T follicular helper cell (primary cell): ENCODE data around the gene GBP5.
"Not testable (repeated sequence)": the region's sequence is repeated elsewhere in the genome, so short reads cannot be mapped to it uniquely, and the experiment has no call there.

Source experiments
- DNase-seq: peaks from one replicate; pipeline ENCODE4 v3.0.0-alpha.2; 2020; ENCODE audit warnings: low read depth
- total RNA-seq, 2 experiments: gene quantifications; one replicate each; lab custom pipeline; 2026; lab: John Stamatoyannopoulos, UW

GBP5 gene, protein sequence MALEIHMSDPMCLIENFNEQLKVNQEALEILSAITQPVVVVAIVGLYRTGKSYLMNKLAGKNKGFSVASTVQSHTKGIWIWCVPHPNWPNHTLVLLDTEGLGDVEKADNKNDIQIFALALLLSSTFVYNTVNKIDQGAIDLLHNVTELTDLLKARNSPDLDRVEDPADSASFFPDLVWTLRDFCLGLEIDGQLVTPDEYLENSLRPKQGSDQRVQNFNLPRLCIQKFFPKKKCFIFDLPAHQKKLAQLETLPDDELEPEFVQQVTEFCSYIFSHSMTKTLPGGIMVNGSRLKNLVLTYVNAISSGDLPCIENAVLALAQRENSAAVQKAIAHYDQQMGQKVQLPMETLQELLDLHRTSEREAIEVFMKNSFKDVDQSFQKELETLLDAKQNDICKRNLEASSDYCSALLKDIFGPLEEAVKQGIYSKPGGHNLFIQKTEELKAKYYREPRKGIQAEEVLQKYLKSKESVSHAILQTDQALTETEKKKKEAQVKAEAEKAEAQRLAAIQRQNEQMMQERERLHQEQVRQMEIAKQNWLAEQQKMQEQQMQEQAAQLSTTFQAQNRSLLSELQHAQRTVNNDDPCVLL
- total RNA-seq = 292 to 1,889 reads per million in 2 experiments

DNA sequence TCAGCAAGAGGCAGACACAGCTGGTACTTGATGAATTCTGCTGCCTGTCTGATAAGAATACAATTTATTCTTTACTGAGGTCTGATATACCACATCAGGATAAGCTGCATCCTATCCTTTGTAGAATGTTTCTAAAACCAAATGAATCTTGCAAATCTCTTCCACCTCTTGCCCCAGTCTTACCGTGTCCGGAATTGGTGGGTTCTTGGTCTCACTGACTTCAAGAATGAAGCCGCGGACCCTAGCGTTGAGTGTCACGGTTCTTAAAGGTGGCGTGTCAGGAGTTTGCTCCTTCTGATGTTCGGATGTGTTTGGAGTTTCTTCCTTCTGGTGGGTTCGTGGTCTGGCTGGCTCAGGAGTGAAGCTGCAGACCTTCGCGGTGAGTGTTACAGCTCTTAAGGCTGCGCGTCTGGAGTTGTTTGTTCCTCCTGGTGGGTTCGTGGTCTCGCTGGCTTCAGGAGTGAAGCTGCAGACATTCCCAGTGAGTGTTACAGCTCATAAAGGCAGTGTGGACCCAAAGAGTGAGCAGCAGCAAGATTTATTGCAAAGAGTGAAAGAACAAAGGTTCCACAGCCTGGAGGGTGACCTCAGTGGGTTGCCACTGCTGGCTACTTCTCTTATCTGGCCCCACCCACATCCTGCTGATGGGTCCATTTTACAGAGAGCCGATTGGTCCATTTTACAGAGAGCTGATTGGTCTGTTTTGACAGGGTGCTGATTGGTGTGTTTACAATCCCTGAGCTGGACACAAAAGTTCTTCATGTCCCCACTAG is at the start of gene GBP5:
TSS of gene GBP5 (minus strand) at position 592 of the 773 bp plus-strand sequence. CDS start 3,305 bp downstream, outside the sequence.
- peak; percentile 22 for DNase-seq

DNA sequence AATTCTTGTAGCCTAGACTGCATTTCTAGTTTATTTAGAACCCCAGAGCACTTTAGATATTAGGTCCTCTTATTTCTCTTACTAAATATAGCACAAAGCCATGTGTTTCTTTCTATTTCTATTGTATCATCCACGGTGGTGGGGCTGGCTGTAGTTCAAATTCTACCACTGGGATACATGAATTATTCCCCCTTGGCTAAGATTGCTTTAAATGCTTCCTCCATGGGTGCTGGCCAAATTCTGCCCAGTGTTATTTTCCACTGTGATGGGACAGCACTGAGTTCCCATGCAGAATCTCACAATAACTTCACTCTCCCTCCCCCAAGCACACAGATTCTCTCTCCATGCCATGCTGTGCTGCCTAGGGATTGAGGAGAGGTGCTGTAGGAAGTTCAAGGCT is 49.7 kb upstream of the GBP5 start:
- no peak for DNase-seq

DNA sequence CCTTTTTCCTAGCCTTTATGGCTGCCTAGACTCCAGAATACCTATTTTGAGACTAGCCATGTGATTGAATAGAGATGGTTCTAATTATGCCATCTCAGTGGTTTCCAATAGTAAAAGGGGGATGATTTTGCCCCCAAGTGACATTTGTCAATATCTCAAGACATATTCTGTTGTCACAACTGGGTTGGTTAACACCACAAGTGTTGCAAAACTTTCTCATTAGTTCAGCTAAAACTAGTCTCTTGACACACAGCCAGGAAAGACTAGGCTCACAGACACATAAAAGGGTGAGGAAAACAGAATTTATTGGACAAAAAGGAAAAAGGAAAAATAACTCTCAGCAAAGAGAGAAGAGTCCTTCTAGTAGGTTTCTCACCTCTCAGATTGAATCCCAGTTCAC is 39.9 kb upstream of the GBP5 start:
- DNase-seq = no peak

DNA sequence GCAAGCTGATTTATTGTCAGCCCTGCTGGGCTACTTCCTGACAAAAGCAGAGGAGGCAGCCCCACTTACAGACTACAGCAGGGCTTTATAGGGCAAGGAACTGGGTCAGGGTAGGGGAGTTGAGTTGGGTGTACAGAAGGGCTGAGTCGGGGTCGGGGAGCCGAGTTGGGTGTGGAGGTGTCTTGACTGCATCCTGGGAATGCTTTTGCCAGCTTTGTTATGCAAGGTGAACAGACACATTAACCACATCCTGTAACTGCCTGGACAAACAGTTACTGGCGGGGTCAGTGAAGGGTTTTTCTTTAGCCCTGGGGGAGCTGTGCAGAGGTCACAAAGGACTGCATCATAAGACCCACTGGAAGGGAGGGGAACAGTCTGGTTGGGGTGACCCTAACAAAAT is 39.1 kb upstream of the GBP5 start:
- no peak for DNase-seq

DNA sequence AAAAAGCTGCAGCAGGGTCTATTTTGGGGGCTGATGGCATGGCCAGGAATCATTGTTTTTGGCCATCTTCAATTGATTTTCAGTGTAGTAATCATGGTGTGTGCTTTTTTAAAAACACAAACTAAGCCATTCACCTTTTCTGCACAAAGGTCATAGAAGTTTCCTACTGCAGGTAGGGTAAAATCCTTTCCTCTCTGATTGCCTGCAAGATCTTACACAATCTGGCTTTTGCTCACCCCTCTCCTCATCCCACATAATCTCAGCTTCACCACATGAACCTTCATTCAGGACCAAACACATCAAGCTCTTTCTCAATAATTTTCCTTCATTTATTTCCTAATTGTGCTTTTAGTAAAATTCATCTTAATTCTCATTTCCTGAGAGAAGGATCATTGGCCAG is 38.3 kb upstream of the GBP5 start:
- no peak for DNase-seq

DNA sequence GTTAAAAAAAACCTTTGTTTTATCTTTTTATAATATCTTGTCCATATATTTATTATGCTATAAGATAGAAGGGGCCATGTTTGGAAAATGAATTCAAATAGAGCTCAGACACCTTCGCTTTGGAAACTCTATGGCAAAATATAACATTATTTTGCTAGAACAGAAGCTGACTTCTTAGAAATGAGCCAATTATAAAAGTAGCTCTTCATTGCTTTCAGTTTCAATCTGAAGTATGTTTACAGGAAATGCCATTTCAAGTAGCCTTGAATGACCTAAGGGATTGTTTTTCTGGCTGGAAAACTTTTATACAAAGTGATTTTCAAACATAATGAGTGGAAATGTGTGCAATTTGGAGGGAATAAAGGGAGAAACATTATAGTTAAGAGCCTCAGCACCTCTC is 37.8 kb upstream of the GBP5 start:
- DNase-seq = no peak

DNA sequence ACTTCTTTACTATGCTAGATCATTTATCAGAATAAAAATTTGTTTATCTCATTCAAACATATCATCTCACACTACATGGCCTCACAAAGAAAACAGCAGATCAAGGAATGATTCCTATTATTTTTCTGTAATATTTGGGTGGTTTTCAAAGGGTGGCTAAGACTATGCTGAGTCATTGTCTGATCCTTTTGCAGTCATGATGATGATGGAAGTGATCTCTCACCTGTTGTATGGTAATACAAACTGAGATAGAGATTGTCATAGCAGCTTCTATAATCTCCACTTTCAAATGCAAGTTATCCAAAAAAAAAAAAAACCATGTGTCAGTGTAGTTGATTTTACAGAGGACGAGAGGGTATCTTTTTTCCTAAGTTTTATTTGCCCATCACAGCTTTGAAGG is 37.2 kb upstream of the GBP5 start:
- no peak for DNase-seq

DNA sequence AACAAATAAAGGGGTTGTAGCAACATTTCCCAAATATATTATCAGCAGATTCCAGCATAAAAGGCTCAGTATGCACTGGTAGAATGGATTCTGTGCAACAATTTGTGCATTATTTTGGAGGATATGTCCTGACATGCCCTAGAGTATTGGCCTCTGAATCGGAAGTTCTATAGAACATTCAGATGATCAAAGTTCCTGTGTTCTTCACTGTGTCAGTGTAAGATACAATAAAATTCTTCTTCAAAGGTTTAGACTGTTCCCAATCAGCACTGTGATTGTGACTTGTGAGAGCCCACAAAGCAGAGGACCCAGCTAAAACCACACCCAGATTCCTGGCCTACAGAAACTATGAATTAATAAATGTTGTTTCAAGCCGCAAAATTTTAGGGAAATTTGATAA is 33.6 kb upstream of the GBP5 start:
- DNase-seq = no peak

DNA sequence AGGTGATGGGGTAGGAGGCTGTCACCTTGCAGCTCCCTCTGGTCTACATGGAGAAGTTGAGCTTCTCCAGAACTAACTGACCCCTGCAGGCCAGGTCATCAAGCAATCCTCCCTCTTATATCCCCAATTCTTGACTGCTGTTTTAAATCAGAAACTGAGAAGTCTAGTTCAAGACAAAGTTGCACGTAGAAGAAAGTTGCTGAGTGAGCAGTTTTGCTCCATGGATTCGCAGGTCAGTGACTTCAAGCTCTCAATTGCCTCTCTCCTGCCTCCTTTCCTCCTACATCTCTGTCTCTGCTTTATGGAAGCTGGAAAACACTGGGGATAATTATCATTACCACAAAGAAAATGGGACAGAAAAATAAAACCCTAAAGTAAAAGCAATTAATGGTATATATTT is 32.8 kb upstream of the GBP5 start:
- DNase-seq = no peak

DNA sequence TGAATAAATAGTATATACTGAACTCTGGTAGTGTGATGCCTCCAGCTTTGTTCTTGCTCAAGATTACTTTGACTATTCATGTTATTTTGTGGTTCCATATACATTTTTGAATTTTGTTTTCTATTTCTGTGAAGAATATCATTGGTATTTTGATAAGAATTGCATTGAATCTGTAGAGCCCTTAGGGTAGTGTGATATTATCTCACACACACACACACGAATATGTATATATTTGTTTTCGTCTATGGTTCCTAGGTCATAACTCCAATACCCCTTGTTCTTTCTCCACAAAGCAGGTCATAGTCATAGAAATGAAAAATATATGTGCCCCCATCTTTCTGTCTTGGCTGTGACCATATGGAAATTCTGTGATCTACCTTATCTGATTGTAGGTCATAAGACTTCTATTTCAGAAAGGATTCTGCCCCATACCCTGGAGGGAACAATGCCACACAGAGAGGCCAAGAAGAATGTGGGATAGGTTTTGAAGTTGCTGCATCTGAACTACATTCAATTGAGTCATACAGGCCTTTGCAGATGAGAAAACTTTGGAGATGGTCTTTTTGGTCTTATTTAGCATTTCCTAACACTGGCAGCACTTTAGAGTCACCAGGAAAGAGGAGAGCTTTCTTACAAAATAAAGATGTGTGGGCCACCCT is 32.0 kb upstream of the GBP5 start:
- DNase-seq = no peak

DNA sequence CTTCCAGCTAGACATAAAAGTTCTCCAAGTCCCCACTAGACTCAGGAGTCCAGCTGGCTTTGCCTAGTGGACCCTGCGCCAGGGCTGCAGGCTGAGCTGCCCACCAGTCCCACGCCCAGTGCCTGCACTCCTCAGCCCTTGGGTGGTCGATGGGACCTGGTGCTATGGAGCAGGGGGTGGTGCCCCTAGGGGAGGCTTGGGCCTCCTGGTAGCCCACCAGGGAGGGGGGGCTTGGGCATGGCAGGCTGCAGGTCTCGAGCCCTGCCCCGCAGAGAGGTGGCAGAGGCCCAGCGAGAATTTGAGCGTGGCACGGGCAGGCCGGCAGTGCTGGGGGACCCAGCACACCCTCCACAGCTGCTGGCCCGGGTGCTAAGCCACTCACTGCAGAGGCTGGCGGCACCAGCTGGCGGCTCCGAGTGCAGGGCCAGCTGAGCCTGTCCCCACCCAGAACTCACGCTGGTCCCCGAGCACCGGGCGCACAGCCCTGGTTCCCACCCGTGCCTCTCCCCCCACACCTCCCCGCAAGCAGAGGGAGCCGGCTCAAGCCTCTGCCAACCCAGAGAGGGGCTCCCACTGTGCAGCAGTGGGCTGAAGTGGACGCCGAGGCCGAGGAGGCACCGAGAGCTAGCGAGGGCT is 30.2 kb upstream of the GBP5 start:
- no peak for DNase-seq

DNA sequence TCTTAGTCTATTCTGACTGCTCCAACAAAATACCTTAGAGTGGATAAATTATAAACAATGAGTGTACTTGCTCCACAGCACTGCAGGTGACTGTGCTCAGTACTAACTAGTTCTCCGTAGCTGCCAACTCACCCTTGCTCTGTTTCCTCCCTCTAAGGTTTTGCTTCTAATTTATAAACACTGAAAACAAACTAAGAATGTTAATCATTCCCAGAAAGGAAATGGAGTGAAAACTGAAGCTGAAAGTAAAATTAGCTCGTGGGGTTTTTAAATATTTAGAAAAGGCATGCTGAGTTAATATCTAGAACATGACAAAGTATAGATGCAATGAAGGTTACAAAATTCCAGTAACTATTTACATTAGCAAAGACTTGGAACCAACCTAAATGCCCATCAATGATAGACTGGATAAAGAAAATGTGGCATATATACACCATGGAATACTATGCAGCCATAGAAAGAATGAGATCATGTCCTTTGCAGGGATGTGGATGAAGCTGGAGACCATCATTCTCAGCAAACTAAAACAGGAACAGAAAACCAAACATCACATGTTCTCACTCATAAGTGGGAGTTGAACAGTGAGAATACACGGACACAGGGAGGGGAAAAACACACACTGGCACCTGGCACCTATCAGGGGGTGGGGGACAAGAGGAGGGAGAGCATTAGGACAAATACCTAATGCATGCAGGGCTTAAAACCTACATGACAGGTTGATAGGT is 27.2 kb upstream of the GBP5 start:
- not testable (repeated sequence) for DNase-seq

DNA sequence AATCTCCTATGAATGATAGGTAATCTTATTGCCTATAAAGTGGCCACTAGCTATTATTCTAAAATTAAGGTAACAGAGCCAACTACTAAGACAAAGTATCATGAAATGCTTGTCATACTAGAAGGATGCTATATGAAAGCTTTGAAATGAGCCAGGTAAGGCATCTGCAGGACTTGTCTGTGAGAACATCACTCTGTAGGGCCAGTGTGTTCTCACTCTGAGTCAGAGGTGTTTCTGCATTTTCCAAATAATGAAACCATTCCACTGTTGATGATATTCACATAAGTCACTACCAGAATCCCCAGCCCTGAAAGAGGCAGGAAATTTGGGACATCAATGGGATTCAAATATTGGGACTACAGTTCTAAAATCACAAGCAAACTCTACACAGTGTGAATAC is 25.8 kb upstream of the GBP5 start:
- DNase-seq = no peak

DNA sequence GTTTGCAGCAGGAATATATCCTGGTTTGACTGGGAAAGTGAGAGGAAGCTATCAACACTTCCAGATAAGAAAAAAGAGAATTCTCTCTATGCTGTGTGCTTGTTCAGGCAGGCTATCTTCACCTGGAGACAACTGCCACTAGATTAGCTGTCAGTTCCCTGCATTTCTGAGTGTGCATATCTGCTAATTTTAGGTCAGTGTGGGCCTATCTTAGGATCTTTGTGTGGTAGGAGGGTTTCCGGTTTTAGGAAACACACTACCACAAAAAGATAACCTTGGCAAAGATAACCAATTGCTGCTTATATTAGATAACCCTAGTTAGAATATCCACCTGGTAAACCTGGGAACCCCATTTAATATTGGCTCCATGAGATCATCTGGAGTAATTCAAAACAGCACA is 22.5 kb upstream of the GBP5 start:
- DNase-seq = no peak

DNA sequence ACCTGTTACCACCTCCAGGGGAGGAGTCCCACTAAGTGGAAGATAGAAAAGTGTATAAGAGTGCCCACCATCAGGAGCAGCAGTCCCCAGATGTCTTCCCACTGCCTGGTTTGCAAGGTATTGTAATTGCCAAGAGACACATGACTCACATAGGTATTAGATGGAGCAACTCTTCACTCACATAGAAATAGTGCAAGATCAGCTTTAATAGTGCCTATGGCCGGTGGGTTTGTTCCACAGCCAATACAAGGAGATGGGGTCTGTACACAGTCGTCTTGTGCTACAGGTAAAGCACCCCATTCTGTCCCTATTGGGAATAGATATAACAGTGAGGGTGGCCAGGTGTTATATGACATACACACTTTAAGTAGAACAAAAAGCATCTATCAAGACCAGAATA is 18.6 kb upstream of the GBP5 start:
- DNase-seq = no peak

DNA sequence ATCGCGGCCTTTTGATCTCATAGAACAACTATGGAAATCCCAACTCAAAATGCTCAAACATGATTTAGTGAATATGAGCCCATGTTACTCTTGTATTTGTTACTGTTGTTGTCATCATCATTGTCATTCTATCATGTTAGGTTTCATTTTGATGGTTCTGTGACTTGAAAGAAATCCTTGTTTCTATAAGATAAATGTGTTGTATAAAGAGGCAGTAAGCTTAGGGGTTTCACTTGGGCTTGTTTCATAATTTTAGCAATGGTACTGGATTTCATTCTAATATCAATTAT is 15.3 kb upstream of the GBP5 start:
- no peak for DNase-seq

DNA sequence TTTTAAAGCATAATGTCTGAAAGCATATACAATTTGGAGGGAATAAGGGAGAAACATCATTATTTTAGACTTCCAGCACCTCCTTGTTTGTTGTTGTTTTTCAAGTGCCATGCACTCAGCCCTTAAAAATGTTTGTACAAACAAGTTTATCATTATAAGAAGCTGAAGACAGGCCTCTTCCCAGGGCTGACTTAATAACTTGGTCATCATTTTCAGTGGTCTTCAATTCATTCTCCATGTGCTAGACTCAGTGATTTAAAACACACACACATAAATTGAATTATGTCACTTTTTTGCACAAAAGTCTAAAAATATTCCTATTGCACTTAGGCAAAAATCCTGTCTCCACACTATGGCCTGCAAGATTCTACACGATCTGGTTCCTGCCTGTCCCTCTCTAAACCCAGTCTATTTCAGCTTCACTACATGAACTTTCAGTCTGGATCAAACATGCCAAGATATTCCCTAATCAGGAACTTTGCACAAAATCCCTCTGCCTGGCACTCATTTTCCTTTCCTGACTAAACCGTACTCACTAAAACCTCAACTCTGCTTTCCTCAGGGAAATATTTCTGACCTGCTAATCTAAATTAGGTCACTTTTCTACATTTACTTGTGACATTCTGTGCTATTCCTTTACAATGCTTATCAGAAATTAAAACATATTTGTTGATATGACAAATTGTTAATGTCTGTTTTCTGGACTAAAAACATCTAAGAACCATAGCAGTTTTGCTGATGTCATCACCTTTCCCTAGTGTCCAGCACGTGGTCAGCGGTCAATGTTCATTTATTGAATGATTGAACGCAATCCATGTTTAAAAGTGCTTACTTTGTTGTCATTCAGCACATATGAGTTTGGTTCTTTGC is 14.8 kb upstream of the GBP5 start:
- DNase-seq = no peak

DNA sequence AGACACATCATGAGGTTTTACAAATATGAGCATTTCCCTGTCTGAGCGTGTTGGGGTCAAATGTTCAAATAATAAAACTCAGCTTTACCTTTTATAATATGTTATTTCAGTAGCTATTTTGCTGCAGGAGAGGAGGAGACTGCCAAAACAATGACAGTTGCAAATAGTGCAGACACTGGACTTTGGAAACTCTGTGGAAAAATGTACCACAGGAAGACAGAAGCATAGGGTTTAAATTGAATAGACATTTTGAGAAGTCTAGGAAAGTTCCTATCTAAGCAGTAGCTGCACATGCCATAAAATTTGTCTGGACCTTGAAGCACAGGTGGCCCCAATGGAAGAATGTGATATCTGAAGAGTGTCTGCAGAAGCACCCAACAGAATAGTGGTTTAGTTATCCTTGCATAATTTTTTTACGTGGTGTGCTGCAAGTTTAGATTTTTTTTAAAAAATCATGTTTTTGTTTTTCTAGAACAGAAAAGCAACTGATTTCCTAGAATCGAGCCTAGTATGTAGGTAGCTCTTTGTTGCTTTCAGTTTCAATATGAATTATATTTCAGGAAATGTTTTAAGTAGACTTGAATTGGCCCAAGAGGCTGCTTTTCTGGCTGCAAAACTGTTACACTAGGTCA is 14.0 kb upstream of the GBP5 start:
- DNase-seq = no peak

DNA sequence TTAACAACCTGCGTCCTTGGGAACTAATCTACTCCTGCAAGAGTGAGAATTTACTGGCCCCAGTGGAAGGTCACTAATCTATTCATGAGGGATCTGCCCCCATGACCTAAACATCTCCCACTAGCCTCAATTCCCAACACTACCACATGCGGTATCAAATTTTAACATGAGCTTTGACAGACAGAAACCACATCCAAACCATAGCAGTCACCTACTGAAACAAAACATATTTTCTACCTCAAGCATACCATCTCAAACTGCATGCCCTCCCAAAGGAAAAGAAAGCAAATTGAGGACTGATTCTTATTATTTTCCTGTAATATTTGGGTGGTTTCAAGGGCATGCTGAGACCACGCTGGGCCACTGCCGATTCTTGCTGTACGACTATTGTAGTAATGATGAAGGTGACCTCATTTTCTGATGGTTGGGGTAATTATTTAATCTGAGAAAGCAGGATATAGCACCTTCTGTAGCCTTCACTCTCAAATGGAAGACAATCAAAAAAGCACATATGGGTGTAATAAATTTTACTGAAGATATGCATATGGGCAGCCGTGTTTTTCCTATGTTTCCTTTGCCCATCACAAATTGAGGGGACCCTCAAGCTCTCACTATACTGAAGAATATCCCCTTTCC is 13.2 kb upstream of the GBP5 start:
- DNase-seq = no peak
